Heart left ventricle (tissue), 13 donors: ENCODE data around the gene TMC5.
"Not testable (repeated sequence)": the region's sequence is repeated elsewhere in the genome, so short reads cannot be mapped to it uniquely, and the experiment has no call there.

Experiments
- POLR2A ChIP-seq, 2 donors: fragments of 450-650 bp; IDR thresholded peaks; one replicate each; pipeline ENCODE4 v1.6.1; 2017; ENCODE audit warnings: antibody characterized with exemption in 2 of 2, mild to moderate bottlenecking in 2 of 2, moderate library complexity in 2 of 2
- TF ChIP-seq, protein P1 (sequence below), 12 donors: fragments of 200-600 bp; sonication (generic) in 4 of 12; IDR thresholded peaks; one replicate each; pipeline versions ENCODE4 v1.5.0 to v1.8.0; 2018 to 2022; ENCODE audit warnings: antibody characterized with exemption in 12 of 12, mild to moderate bottlenecking in 5 of 12
- donor health status: ischemic (EF 13 %, LVEDD 7.1; RV severe dilation, severe dysfunction).
- donor health status: DM: no; HTN: yes; CAD: no.
- donor health status: DM: no; HTN: no; CAD: no.
- donor health status: ischemic (EF 25% LVEDD 6.9; RV normal size, moderate dysfunction).
- donor health status: ischemic (EF 25% LVEDD 5.7; RV mildly dilated, moderate dysfunction).
- donor health status: ischemic (EF 35%, LVEDD 5.7; RV mildly dilated, moderate dysfunction).
- donor health status: nonischemic (EF 11% LVEDD 7.7; RV severe dilation, severe dysfunction).
- donor health status: DM: yes; HTN: yes; CAD: no.
- donor health status: PGD.
- donor health status: ischemic (EF 29% LVEDD 5.4; RV normal size, mild dysfunction).
- donor health status: nonischemic (EF 23%, LVEDD 6.1; RV moderate dilation, normal function).

- TF ChIP-seq, protein P1, sequence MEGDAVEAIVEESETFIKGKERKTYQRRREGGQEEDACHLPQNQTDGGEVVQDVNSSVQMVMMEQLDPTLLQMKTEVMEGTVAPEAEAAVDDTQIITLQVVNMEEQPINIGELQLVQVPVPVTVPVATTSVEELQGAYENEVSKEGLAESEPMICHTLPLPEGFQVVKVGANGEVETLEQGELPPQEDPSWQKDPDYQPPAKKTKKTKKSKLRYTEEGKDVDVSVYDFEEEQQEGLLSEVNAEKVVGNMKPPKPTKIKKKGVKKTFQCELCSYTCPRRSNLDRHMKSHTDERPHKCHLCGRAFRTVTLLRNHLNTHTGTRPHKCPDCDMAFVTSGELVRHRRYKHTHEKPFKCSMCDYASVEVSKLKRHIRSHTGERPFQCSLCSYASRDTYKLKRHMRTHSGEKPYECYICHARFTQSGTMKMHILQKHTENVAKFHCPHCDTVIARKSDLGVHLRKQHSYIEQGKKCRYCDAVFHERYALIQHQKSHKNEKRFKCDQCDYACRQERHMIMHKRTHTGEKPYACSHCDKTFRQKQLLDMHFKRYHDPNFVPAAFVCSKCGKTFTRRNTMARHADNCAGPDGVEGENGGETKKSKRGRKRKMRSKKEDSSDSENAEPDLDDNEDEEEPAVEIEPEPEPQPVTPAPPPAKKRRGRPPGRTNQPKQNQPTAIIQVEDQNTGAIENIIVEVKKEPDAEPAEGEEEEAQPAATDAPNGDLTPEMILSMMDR (IDR thresholded peaks at IDR 0.05) = not testable (repeated sequence)
- TF ChIP-seq POLR2A (IDR thresholded peaks at IDR 0.05) = not testable (repeated sequence)
Measured at GRCh38 chr16:19543278-19543996, 125.8 kb downstream of the TMC5 start.
